HG02642 (cell line): Measurements from ENCODE around the gene OVOL1.

Source experiments
- ATAC-seq: cut with Tn5 transposase; IDR thresholded peaks from one replicate; pipeline ENCODE4 v1.9.1; 2021; ENCODE audit warnings: mild to moderate bottlenecking; ENCODE audit not compliant: unreplicated experiment, poor library complexity

Gene OVOL1

DNA sequence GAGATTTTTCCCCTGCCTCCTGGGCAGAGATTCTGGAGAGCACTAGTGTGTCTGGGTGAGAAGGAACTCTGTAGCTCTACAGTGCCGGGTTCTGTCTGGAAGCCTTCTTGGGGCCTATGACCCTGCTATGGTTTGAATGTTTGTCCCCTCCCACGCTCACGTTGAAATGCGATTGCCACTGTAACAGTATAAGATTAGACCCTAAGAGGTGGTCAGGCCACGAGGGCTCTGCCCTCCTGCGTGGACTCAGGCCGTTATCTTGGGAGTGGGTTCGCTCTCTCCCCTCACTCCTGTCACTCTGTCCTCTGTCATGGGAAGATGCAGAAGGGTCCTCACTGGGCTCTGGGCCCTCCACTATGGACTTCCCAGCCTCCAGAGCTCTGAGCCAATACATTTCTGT, 9.6 kb upstream of the OVOL1 start:
- no peak for ATAC-seq

DNA sequence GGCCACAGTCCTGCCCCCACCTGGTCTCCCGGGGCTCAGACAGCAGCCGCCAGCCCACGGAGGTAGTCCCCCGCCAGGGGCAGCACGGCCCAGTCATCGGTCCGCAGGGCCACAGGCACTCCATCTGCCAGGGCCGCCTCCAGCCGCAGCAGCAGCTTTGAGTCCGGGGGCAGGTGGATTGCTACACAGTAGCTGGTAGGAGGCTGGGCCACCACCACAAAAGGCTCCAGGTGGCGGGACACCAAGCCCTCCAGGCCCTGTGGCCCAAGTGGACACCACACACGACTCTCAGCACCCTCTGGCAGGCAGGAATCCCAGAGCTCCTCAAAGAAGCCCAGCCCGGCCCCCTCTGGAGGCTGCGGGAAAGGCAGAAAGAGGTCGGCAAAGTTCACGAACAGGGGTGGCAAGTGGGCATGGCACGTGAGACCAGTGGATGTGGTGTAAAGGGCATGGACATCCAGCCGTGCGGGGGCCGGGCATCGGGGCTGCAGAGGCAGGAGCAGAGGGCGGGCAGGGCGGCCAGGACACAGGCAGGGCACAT, 9.0 kb upstream of the OVOL1 start:
- ATAC-seq, result no peak

DNA sequence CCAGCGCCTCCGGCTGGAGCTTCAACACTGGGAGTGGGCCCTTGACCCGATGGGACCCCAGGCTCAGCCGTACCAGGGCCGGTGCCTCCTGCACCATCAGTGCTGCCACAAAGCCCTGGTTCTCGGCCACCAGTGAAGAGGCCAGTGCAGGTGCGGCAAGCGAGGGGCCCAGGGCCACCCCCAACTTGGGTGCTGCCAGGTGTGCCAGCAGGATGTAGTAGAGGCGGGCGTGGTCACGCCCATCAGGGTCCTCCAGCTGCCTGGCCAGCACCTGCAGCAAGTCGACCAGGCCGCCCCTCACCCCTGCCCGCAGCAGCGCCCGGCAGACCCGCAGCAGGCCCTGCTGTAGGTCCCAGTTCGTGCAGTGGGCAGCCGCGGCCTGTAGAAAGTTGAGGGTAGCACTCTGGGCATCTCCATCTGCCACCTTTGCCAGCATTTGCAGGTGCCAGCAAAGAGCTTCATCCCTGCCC, 8.4 kb upstream of the OVOL1 start:
- no peak for ATAC-seq

DNA sequence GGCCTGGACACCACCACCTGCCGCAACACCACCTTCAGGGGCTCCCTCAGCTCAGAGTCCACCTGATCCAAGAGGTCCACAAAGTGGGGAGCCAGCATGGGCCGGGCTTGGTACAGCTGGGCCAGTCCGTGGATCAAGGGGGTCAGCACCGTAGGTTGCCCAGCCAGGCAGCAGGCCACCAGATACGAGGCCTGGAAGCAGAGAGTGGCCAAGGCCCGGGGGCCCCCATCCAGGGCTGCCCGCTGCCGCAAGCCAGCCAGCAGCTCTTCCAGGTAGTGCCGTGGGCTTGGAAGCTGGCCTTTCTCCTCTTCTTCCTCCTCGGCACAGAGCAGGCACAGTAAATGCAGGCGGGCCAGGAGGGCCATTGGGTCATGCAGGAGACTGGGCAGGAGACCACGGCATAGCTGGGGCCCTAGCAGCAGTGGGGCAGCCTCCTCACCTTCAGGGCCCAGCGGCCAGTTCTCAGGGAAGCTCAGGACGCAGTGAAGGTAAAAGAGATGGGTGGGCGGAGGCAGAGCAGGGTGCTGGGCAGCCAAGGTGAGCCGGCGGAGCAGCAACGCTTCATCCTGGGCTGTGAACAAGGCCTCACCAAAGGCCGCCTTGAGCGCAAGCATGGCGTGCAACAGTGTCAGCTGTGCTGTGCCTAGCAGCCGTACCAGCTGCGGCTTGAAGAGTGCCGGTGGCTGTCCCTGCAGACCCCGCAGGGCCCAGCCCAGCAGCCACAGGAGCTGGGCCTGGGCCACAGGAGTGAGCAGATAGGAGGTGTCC, 7.8 kb upstream of the OVOL1 start:
- no peak for ATAC-seq

- ATAC-seq, result no peak
These were observed 7.3 kb upstream of the OVOL1 start for GRCh38 chr11:65779669-65779918.

DNA sequence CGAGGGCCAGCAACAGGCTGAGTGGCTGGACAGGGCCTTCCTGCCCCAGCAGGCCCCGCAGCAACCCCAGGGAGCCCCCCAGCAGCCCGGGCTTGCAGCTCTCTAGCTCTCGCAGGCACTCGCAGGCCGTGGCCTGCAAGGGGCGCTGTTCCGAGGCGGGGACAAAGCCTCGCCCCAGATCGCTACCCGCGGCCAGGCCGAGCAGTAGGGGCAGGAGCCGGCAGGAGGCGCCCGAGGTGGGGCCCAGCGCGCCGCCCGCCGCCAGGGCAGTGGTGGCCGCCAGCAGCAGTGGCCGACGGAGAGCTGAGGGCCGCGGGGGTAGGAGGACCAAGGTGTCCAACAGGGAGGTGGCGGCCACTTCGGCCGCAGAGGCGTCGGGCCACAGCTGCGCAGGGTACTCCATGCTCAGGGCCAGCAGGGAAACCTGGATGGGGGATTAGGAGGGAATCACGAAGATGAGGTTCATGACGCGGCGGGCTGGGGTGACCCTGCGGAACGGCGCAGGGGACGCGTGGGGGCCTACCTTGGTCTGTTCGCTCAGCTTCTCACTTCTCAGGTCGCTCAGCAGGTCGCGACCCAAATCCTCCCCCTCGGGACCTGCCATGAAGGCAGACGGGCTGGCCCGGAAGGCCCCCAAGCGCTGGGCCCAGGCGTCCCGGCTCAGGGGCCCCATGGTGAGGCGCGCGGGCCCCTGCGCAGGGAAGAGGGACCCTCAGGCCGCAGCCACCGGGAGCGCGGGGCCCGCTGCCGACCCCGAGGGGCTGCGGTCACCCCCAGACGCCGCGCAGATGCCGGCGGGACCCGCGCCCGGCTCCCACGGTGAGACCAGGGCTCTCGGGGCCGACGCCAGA, 6.7 kb upstream of the OVOL1 start:
- peak; percentile 45 for ATAC-seq

DNA sequence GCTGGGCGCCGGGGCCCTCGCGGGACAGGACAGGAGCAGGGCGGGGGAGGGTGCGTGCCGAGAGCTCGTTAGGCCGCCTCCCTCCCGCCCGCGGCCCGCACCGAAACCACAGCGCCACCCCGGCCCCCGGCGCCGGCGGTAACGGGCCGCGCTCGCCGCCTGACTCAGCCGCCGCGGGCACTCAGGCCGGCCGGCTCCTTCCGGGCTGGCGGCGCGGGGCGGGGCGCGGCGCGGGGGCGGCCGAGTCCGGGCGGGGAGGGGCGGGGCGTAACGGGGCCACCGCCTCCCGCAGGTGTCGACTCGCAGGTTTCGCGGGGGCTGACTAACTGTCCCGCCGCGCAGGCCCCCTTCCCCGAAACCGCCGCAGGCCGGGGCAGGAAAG, 6.1 kb upstream of the OVOL1 start, which contains the start of gene AP5B1:
Gene AP5B1 (minus strand): TSS at position 207 of the 382 bp plus-strand sequence. CDS start 385 bp downstream, outside the sequence.
- peak; percentile 69 for ATAC-seq

DNA sequence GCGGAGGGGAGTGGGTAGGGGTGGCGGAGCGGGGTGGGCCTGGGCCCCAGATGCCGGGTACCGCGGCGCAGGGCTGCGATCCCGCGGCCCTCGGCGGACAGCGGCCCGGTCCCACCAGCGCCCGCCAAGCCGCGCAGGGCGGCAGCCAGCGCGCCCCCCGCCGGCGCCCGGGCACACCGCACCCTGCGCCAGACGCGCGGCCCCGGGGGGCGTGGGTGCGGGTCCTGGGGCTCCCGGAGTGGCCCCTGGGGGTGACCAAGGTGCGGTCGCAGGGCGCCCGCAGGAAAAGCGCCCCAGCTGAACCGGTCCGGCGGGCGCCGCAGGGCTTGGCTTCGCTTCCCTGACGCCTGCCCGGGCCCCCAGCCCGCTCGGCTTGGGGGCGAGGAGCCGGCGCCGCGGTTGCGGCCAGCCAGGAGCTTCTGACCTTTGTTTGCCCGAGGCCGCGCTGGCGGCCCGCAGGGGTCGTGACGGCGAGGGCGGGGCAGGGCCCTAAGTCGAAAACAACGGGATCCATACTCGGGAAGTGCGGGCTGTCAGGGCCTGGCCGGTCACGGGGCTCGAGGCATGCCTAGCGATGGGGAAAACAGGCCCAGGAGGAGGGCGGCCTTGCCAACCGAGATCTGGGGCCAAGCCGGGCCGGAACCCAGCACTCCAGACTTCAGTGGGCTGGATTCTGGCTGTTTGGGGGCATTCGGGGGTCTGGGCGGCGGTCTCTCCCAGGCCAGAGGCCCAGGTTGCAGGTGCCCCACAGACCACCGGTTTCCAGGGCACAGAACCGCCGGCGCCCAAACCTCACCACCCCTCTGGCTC, 5.5 kb upstream of the OVOL1 start:
- ATAC-seq, result peak; percentile 37

DNA sequence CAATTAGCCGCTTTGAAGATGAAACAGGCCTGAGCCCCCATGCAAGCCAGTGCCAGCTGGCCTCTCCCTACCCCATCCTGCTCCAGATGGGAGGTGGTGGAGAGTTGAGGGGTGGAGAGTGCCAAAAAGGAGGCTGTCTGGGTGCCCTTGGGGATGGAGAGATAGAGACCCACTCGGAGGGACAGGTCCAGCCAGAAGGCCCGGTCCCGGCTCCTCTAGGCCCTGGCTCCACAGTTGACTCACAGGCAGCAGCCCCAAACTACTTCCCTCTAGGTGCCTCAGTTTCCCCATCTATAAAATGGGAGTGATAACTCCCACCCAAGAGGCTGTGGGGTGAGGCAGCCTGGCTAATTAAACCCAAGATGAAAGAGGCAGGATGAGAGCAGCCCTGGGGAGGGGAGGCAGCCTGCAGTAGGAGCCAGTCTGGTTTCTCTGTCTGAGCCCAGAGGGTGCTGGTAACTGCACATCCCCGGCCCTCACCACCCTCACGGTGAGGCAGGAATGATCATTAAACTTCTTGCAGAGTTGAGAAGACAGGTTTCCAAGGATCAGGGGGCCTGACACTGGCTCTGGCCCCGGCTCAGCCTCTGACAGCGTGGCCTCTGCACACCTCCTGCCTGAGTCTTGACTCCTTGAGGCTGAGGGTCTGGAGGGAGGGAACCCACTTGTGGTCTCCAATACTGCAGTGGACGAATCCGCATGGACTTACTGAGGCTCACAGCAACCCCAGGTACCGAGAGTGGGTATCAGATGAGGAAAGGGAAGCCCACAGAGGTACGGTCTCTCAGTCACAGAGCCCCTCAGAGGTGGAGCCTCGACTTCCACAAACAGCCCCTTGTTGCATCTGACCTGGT, 4.7 kb upstream of the OVOL1 start:
- ATAC-seq, result no peak

DNA sequence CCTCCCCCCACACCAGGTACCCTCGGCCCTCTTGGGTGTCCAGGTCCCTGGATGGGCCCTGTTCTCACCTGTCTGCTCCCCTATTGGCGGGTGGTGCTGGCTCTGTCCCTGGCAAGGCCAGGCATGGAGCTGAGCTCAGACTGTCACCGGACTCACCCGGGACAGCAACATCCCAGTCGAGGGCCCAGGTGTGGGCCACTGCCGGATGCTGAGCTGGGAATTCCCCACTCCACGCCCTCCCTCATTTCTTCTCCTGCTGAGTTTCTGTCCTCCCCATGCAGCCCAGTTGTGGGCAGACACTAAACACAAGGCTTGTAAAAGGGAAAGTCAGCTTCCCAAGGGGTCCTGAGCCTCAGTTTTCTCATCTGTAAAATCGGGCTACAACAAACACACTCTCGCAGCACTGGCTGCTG, 4.0 kb upstream of the OVOL1 start:
- ATAC-seq, result no peak

GRCh38 chr11:65785319-65786007, 1.4 kb upstream of the OVOL1 start:
- no peak for ATAC-seq

GRCh38 chr11:65786008-65786785, 666 bp upstream of the OVOL1 start:
- ATAC-seq, result no peak

GRCh38 chr11:65787649-65788622, 1.1 kb downstream of the OVOL1 start:
- ATAC-seq, result no peak

GRCh38 chr11:65788821-65789220, 2.0 kb downstream of the OVOL1 start:
- ATAC-seq, result no peak

- no peak for ATAC-seq
These were observed 2.6 kb downstream of the OVOL1 start for GRCh38 chr11:65789230-65790103.
